Activated CD8-positive, alpha-beta memory T cell treated with anti-CD3 and anti-CD28 coated beads, Interleukin-2, amount 50 U/mL, for 4 hours (primary cell): ENCODE data around the gene ZBED6.
"Not testable (repeated sequence)": the region's sequence is repeated elsewhere in the genome, so short reads cannot be mapped to it uniquely, and the experiment has no call there.

Source experiments
- DNase-seq: peaks from one replicate; pipeline ENCODE4 v3.0.0-alpha.2; 2020

ZBED6 gene

GRCh38 chr1:203795441-203796235 is at the start of gene ZBED6, which contains the start of gene ZC3H11A:
TSS of gene ZBED6 (plus strand) at chr1:203795623. CDS start at chr1:203797523, 1,900 bp downstream.
TSS of gene ZC3H11A (plus strand) at chr1:203795623. CDS start at chr1:203817071, 21,448 bp downstream.
- peak; percentile 97 for DNase-seq

GRCh38 chr1:203746281-203746680 is 49.1 kb upstream of the ZBED6 start:
- DNase-seq, result no peak

- no peak for DNase-seq
Measured at GRCh38 chr1:203751051-203751450, 44.4 kb upstream of the ZBED6 start.

- DNase-seq, result not testable (repeated sequence)
Measured at GRCh38 chr1:203751618-203752361, 43.6 kb upstream of the ZBED6 start.

- no peak for DNase-seq
Measured at GRCh38 chr1:203754455-203754864, 41.0 kb upstream of the ZBED6 start.

- no peak for DNase-seq
Measured at GRCh38 chr1:203756036-203756435, 39.4 kb upstream of the ZBED6 start.

GRCh38 chr1:203758749-203759148 is 36.7 kb upstream of the ZBED6 start:
- DNase-seq, result not testable (repeated sequence)

- no peak for DNase-seq
Measured at GRCh38 chr1:203760506-203760905, 34.9 kb upstream of the ZBED6 start.

- DNase-seq, result not testable (repeated sequence)
Measured at GRCh38 chr1:203761958-203762357, 33.5 kb upstream of the ZBED6 start.

GRCh38 chr1:203763505-203763904 is 31.9 kb upstream of the ZBED6 start:
- DNase-seq, result no peak

GRCh38 chr1:203764105-203765028 is 31.1 kb upstream of the ZBED6 start:
- no peak for DNase-seq

- peak; percentile 77 for DNase-seq
Measured at GRCh38 chr1:203765029-203765837, 30.2 kb upstream of the ZBED6 start, which contains the start of gene LAX1. TSS of gene LAX1 (plus strand) at chr1:203765183. CDS start at chr1:203765566, 383 bp downstream.

GRCh38 chr1:203768256-203768655 is 27.2 kb upstream of the ZBED6 start:
- DNase-seq, result no peak

GRCh38 chr1:203769505-203770343 is 25.7 kb upstream of the ZBED6 start:
- no peak for DNase-seq

GRCh38 chr1:203771901-203772301 is 23.5 kb upstream of the ZBED6 start:
- no peak for DNase-seq

- DNase-seq, result no peak
Measured at GRCh38 chr1:203772836-203773235, 22.6 kb upstream of the ZBED6 start.

- no peak for DNase-seq
Measured at GRCh38 chr1:203776636-203777035, 18.8 kb upstream of the ZBED6 start.

- no peak for DNase-seq
Measured at GRCh38 chr1:203777596-203777995, 17.8 kb upstream of the ZBED6 start.

GRCh38 chr1:203778146-203778545 is 17.3 kb upstream of the ZBED6 start:
- DNase-seq, result no peak

- no peak for DNase-seq
Measured at GRCh38 chr1:203778789-203779188, 16.6 kb upstream of the ZBED6 start.

GRCh38 chr1:203781962-203782361 is 13.5 kb upstream of the ZBED6 start:
- no peak for DNase-seq
